Measurements from ENCODE around the gene LILRB2. TPM values are rescaled to one million over a fixed set of nuclear protein-coding genes. Genes with fewer than 3 reads are reported as not detected.

Gene LILRB2
- total and polyA plus RNA-seq, 8 donors = 0.87 to 2.2 (median 1.2) TPM; not detected in 1

DNA sequence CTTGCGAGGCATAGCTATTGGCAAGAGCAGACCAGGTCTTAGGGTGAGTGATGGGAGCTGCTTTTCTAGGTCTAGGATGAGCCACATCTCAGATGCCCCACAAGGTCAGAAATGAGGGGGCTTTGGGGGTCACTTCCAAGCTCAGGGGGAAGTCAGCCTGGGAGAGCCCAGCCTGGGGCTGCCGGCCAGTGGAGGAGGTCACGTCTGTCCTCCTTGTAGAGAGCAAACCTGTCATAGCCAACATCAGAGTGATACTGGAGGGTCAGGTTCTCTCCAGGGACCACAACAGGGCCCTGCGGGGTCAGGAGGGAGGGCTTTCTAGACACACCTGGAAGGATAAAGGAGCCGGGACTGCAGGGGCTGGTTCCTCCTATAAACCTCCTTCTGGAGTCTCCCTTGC lies 29.6 kb upstream of the LILRB2 start:
- TF ChIP-seq POLR2A (IDR thresholded peaks at IDR 0.05) (no peak), POLR2AphosphoS5 (IDR thresholded peaks at IDR 0.05) (no peak), EP300 (IDR thresholded peaks at IDR 0.05) (no peak)
- TF ChIP-seq, protein P1, sequence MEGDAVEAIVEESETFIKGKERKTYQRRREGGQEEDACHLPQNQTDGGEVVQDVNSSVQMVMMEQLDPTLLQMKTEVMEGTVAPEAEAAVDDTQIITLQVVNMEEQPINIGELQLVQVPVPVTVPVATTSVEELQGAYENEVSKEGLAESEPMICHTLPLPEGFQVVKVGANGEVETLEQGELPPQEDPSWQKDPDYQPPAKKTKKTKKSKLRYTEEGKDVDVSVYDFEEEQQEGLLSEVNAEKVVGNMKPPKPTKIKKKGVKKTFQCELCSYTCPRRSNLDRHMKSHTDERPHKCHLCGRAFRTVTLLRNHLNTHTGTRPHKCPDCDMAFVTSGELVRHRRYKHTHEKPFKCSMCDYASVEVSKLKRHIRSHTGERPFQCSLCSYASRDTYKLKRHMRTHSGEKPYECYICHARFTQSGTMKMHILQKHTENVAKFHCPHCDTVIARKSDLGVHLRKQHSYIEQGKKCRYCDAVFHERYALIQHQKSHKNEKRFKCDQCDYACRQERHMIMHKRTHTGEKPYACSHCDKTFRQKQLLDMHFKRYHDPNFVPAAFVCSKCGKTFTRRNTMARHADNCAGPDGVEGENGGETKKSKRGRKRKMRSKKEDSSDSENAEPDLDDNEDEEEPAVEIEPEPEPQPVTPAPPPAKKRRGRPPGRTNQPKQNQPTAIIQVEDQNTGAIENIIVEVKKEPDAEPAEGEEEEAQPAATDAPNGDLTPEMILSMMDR (IDR thresholded peaks at IDR 0.05) = no peak
- peaks cover 0 to 41% (median 0%) of the 10 kb centered on the region in 3 donors for H3K27me3 ChIP-seq
- WGBS, 5 donors = 60 to 74% (median 69%) methylated on average over 4 to 5 of the region's 5 CpGs
- no peaks in the 10 kb centered on the region for H3K4me1 ChIP-seq
- no peak for DNase-seq
- H3K27ac ChIP-seq = no peak overlapping the region
- peak overlapping the region in 1 of 4 donors; percentile 35 for H3K4me3 ChIP-seq
- intact Hi-C loops (cut with DNase I; ENCODE audit: low total_unique reads) = no loop called here
- no peaks in the 10 kb centered on the region for H3K9me3 ChIP-seq
- no peaks in the 10 kb centered on the region for H3K36me3 ChIP-seq

DNA sequence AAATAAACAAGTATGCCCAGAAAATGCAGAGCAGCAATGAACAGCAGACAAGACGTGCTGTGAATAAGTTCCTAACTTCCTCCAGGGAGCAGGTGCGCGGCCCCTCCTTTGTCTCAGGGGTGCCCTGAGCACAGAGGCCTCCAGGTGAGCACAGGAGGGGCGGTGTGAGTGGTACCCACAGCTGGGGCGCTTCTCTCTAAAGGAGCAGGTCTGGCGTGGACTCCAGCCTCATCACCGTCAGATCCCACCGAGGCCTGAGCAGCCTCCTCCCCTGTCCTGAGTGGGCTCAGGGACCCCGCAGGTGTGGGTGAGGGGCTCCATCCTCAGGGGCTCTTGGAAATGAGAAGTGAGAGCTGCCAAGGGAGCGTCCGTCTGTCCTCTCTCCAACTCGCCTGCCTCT lies 28.9 kb upstream of the LILRB2 start:
- no peak for DNase-seq
- Histone ChIP-seq H3K27me3 (peaks cover 0 to 48% (median 0%) of the 10 kb centered on the region in 3 donors), H3K27ac (no peak overlapping the region), H3K36me3 (no peaks in the 10 kb centered on the region), H3K9me3 (no peaks in the 10 kb centered on the region), H3K4me3 (no peak overlapping the region), H3K4me1 (no peaks in the 10 kb centered on the region)
- WGBS, 5 donors = 66 to 79% (median 69%) methylated on average over 9 to 12 of the region's 12 CpGs
- TF ChIP-seq POLR2AphosphoS5 (IDR thresholded peaks at IDR 0.05) (no peak), EP300 (IDR thresholded peaks at IDR 0.05) (no peak), POLR2A (IDR thresholded peaks at IDR 0.05) (no peak)
- TF ChIP-seq, protein P1 (IDR thresholded peaks at IDR 0.05) = no peak
- intact Hi-C loops (cut with DNase I; ENCODE audit: low total_unique reads) = no loop called here

DNA sequence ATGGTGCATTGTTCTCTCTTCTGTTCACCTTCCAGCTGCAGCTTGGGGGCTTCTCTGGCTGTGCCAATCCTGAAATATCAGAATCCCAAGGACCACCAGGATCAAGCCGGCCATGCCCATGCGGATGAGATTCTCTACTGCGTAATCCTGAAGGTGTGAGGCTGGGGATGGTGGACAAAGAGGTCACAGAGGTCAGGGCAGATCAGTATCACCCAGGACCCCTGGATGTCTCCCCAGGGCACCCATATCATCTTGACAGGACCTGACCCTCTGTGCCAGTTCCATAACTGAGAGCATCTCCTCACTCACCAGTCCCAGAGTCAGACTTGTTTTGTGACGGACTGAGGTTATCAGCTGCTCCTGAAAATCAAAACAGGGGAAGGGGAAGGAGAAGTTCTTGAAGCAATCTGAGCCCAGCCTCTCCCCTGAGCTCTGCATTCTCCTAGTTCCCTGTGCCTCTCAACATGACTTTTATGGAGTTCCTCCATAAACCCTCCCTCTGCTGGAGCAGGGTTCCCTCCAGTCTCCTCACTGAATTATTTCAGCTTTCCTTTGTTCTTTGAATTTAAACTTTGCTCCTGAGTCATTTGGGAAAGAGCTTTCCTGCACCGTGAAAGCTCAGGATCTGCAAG lies 26.6 kb upstream of the LILRB2 start:
- TF ChIP-seq POLR2AphosphoS5 (IDR thresholded peaks at IDR 0.05) (no peak), POLR2A (IDR thresholded peaks at IDR 0.05) (no peak), EP300 (IDR thresholded peaks at IDR 0.05) (no peak)
- TF ChIP-seq, protein P1 (IDR thresholded peaks at IDR 0.05) = no peak
- Histone ChIP-seq H3K4me1 (no peaks in the 10 kb centered on the region), H3K9me3 (no peaks in the 10 kb centered on the region), H3K4me3 (no peak overlapping the region), H3K36me3 (no peaks in the 10 kb centered on the region), H3K27ac (no peak overlapping the region), H3K27me3 (peaks cover 0 to 42% (median 0%) of the 10 kb centered on the region in 3 donors)
- intact Hi-C loops (cut with DNase I; ENCODE audit: low total_unique reads) = no loop called here
- DNase-seq = peak in 1 of 2 donors; percentile 16
- WGBS, 5 donors = 77 to 94% (median 81%) methylated on average over 5 of the region's 5 CpGs

DNA sequence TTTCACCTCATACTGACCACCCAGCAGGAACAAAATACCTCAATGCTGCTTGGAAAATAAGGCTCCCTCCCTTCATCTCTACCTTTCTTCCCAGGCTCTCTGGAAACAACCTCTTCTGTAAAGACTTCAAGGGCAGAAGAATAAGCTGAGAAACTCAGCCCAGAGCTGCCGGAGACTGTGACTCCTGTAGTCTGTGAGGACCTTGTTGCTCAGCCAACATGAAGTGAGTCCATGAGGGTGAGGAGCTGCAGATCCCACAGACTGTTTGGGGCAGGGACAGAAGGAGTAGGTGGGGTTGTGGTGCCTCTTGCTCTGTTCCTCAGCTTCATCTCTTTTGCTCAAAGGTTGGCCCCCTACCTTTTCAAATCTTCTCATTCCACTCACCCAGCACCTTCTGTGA lies 24.2 kb upstream of the LILRB2 start:
- intact Hi-C loops (cut with DNase I; ENCODE audit: low total_unique reads) = no loop called here
- DNase-seq = no peak
- 84 to 94% (median 85%) methylated on average over 1 of the region's 1 CpG for WGBS, 5 donors

More for the DNA sequence above, 24.2 kb upstream of the LILRB2 start:
- no peaks in the 10 kb centered on the region for H3K4me1 ChIP-seq
- no peaks in the 10 kb centered on the region for H3K36me3 ChIP-seq
- TF ChIP-seq, protein P1 (IDR thresholded peaks at IDR 0.05) = no peak
- TF ChIP-seq POLR2AphosphoS5 (IDR thresholded peaks at IDR 0.05) (no peak), POLR2A (IDR thresholded peaks at IDR 0.05) (no peak), EP300 (IDR thresholded peaks at IDR 0.05) (no peak)
- H3K27ac ChIP-seq = no peak overlapping the region
- H3K27me3 ChIP-seq = peaks cover 0 to 26% (median 0%) of the 10 kb centered on the region in 3 donors
- no peak overlapping the region for H3K4me3 ChIP-seq
- no peaks in the 10 kb centered on the region for H3K9me3 ChIP-seq

Measured in stomach (tissue), 9 donors.